Fibroblast of mammary gland (primary cell): ENCODE results near the gene GRB10.

ENCODE experiments used
- DNase-seq: peaks from one replicate; pipeline ENCODE4 v3.0.0-alpha.2; 2010; ENCODE audit warnings: low read depth
- H3K4me3 ChIP-seq: 2 replicates; pipeline ENCODE4 v1.5.1; 2011; ENCODE audit warnings: low read depth, mild to moderate bottlenecking, low read length, moderate library complexity; ENCODE audit not compliant: control insufficient read depth
- CTCF ChIP-seq: conservative IDR thresholded peaks from 2 replicates; pipeline ENCODE4 v1.5.1; 2011; ENCODE audit warnings: low read depth, low read length, inconsistent platforms; ENCODE audit not compliant: control insufficient read depth, insufficient read depth

GRB10 gene

GRCh38 chr7:50647286-50647980 is 135.3 kb downstream of the GRB10 start:
- no peak for DNase-seq
- H3K4me3 ChIP-seq, result no peak overlapping the region
- no peak for TF ChIP-seq CTCF

GRCh38 chr7:50646069-50646468 is 136.6 kb downstream of the GRB10 start:
- TF ChIP-seq CTCF, result no peak
- no peak for DNase-seq
- H3K4me3 ChIP-seq, result no peak overlapping the region

- no peak for DNase-seq
- TF ChIP-seq CTCF, result no peak
- H3K4me3 ChIP-seq, result no peak overlapping the region
Measured at GRCh38 chr7:50645186-50645585, 137.5 kb downstream of the GRB10 start.

- no peak for TF ChIP-seq CTCF
- DNase-seq, result no peak
- H3K4me3 ChIP-seq, result no peak overlapping the region
Measured at GRCh38 chr7:50644586-50644985, 138.1 kb downstream of the GRB10 start.

- no peak for DNase-seq
- no peak for TF ChIP-seq CTCF
- no peak overlapping the region for H3K4me3 ChIP-seq
Measured at GRCh38 chr7:50644114-50644513, 138.6 kb downstream of the GRB10 start.

GRCh38 chr7:50641442-50642405 is 141.0 kb downstream of the GRB10 start:
- H3K4me3 ChIP-seq, result no peak overlapping the region
- no peak for TF ChIP-seq CTCF
- no peak for DNase-seq
